Stimulated activated naive B cell treated with anti-CD40 and anti-IgM and Interleukin-4, amounts not matched to agents 10 μg/mL and 1 μg/mL and 100 μg/mL, for 72 hours (primary cell): ENCODE results near the gene CEP85.

ENCODE experiments used
- ATAC-seq, 2 donors: fragments of 150-1000 bp; cut with Tn5 transposase; replicated peaks; 2 replicates each; pipeline ENCODE4 v1.10.0; 2021; ENCODE audit warnings: moderate library complexity in 1 of 2
- DNase-seq: peaks from one replicate; pipeline ENCODE4 v3.0.0; 2021
- H3K27ac Mint-ChIP-seq: one replicate; pipeline ENCODE4 v1.8.0; 2022; ENCODE audit warnings: mild to moderate bottlenecking, mixed read lengths
- H3K27me3 Mint-ChIP-seq, 2 donors: one replicate each; pipeline ENCODE4 v1.8.0; 2022; ENCODE audit warnings: mixed read lengths in 2 of 2
- H3K36me3 Mint-ChIP-seq, 2 donors: one replicate each; pipeline ENCODE4 v1.8.0; 2022; ENCODE audit warnings: mixed read lengths in 2 of 2, mild to moderate bottlenecking in 1 of 2
- H3K4me1 Mint-ChIP-seq, 2 donors: one replicate each; pipeline ENCODE4 v1.8.0; 2022; ENCODE audit warnings: mixed read lengths in 2 of 2, mild to moderate bottlenecking in 1 of 2
- H3K4me3 Mint-ChIP-seq, 2 donors: one replicate each; pipeline ENCODE4 v1.8.0; 2022; ENCODE audit warnings: mild to moderate bottlenecking in 2 of 2, mixed read lengths in 2 of 2, moderate library complexity in 1 of 2
- H3K9me3 Mint-ChIP-seq, 2 donors: one replicate each; pipeline ENCODE4 v1.8.0; 2022; ENCODE audit warnings: mixed read lengths in 2 of 2, mild to moderate bottlenecking in 1 of 2

CEP85 gene

GRCh38 chr1:26278724-26279455 lies 44.9 kb downstream of the CEP85 start:
- H3K4me1 Mint-ChIP-seq, result peaks cover 70 to 80% of the 10 kb centered on the region in 2 donors
- no peaks in the 10 kb centered on the region for H3K9me3 Mint-ChIP-seq
- no peaks in the 10 kb centered on the region for H3K27me3 Mint-ChIP-seq
- ATAC-seq, result peak; percentile 38 to 49
- peak overlapping the region; percentile 89 to 91 for H3K4me3 Mint-ChIP-seq
- DNase-seq, result peak; percentile 61
- H3K36me3 Mint-ChIP-seq, result peaks cover 37 to 72% of the 10 kb centered on the region in 2 donors
- H3K27ac Mint-ChIP-seq, result peak overlapping the region; percentile 96

GRCh38 chr1:26279456-26280332 lies 45.7 kb downstream of the CEP85 start, which contains the start of gene SH3BGRL3:
TSS of gene SH3BGRL3 (plus strand) at chr1:26280086. CDS start at chr1:26280156, 70 bp downstream.
- H3K9me3 Mint-ChIP-seq, result no peaks in the 10 kb centered on the region
- H3K36me3 Mint-ChIP-seq, result peaks cover 37 to 74% of the 10 kb centered on the region in 2 donors
- peaks cover 72 to 86% of the 10 kb centered on the region in 2 donors for H3K4me1 Mint-ChIP-seq
- peak; percentile 62 to 72 for ATAC-seq
- no peaks in the 10 kb centered on the region for H3K27me3 Mint-ChIP-seq
- H3K27ac Mint-ChIP-seq, result peak within 1 kb of the TSS; percentile 96
- peak; percentile 76 for DNase-seq
- H3K4me3 Mint-ChIP-seq, result peak within 1 kb of the TSS; percentile 89 to 91

GRCh38 chr1:26280333-26281042 lies 46.5 kb downstream of the CEP85 start:
- DNase-seq, result no peak
- Mint-ChIP-seq H3K4me3 (peak overlapping the region; percentile 89 to 91), H3K27ac (peak overlapping the region; percentile 96), H3K9me3 (peaks cover 0 to 2% of the 10 kb centered on the region in 2 donors), H3K4me1 (peaks cover 78 to 86% of the 10 kb centered on the region in 2 donors), H3K27me3 (no peaks in the 10 kb centered on the region), H3K36me3 (peaks cover 45 to 79% of the 10 kb centered on the region in 2 donors)
- ATAC-seq, result no peak

- Mint-ChIP-seq H3K27ac (peak overlapping the region; percentile 70), H3K36me3 (peaks cover 45 to 79% of the 10 kb centered on the region in 2 donors), H3K4me1 (peaks cover 73 to 84% of the 10 kb centered on the region in 2 donors), H3K9me3 (peaks cover 0 to 2% of the 10 kb centered on the region in 2 donors), H3K27me3 (no peaks in the 10 kb centered on the region), H3K4me3 (peak overlapping the region; percentile 89 to 91)
- no peak for ATAC-seq
- DNase-seq, result no peak
These were observed 47.3 kb downstream of the CEP85 start for GRCh38 chr1:26281091-26281958.

GRCh38 chr1:26281971-26282370 lies 48.0 kb downstream of the CEP85 start:
- H3K27ac Mint-ChIP-seq, result peak overlapping the region; percentile 47
- ATAC-seq, result no peak

GRCh38 chr1:26282401-26282918 lies 48.5 kb downstream of the CEP85 start:
- ATAC-seq (no peak), DNase-seq (no peak)
- Mint-ChIP-seq H3K27ac (peak overlapping the region; percentile 90), H3K27me3 (no peaks in the 10 kb centered on the region), H3K4me3 (peak overlapping the region in 1 of 2 donors; percentile 30), H3K4me1 (peaks cover 71 to 82% of the 10 kb centered on the region in 2 donors), H3K36me3 (peaks cover 42 to 70% of the 10 kb centered on the region in 2 donors), H3K9me3 (peaks cover 0 to 2% of the 10 kb centered on the region in 2 donors)

More at GRCh38 chr1:26281971-26282370, 48.0 kb downstream of the CEP85 start:
- no peak for DNase-seq
- Mint-ChIP-seq H3K27me3 (no peaks in the 10 kb centered on the region), H3K36me3 (peaks cover 44 to 73% of the 10 kb centered on the region in 2 donors), H3K4me3 (peak overlapping the region; percentile 89 to 91), H3K9me3 (peaks cover 0 to 2% of the 10 kb centered on the region in 2 donors), H3K4me1 (peaks cover 69 to 82% of the 10 kb centered on the region in 2 donors)

GRCh38 chr1:26283279-26283853 lies 49.4 kb downstream of the CEP85 start:
- Mint-ChIP-seq H3K27me3 (no peaks in the 10 kb centered on the region), H3K4me1 (peaks cover 72 to 82% of the 10 kb centered on the region in 2 donors), H3K4me3 (peak overlapping the region; percentile 19 to 32), H3K27ac (peak overlapping the region; percentile 90), H3K9me3 (peaks cover 0 to 2% of the 10 kb centered on the region in 2 donors), H3K36me3 (peaks cover 42 to 61% of the 10 kb centered on the region in 2 donors)
- no peak for DNase-seq
- ATAC-seq, result no peak

- peak overlapping the region; percentile 70 to 73 for H3K4me3 Mint-ChIP-seq
- H3K27ac Mint-ChIP-seq, result peak overlapping the region; percentile 98
- peaks cover 0 to 2% of the 10 kb centered on the region in 2 donors for H3K9me3 Mint-ChIP-seq
- DNase-seq, result no peak
- no peak for ATAC-seq
- peaks cover 38 to 56% of the 10 kb centered on the region in 2 donors for H3K36me3 Mint-ChIP-seq
- H3K27me3 Mint-ChIP-seq, result no peaks in the 10 kb centered on the region
- peaks cover 74 to 82% of the 10 kb centered on the region in 2 donors for H3K4me1 Mint-ChIP-seq
These were observed 50.0 kb downstream of the CEP85 start for GRCh38 chr1:26283871-26284596.

GRCh38 chr1:26284597-26285347 lies 50.8 kb downstream of the CEP85 start:
- DNase-seq, result peak; percentile 86
- H3K4me3 Mint-ChIP-seq, result peak overlapping the region; percentile 70 to 73
- peaks cover 0 to 2% of the 10 kb centered on the region in 2 donors for H3K9me3 Mint-ChIP-seq
- H3K4me1 Mint-ChIP-seq, result peaks cover 78 to 85% of the 10 kb centered on the region in 2 donors
- peak overlapping the region; percentile 98 for H3K27ac Mint-ChIP-seq
- H3K27me3 Mint-ChIP-seq, result no peaks in the 10 kb centered on the region
- peak; percentile 59 to 60 for ATAC-seq
- peaks cover 38 to 53% of the 10 kb centered on the region in 2 donors for H3K36me3 Mint-ChIP-seq

GRCh38 chr1:26285366-26286063 lies 51.5 kb downstream of the CEP85 start:
- ATAC-seq, result no peak
- Mint-ChIP-seq H3K36me3 (peaks cover 36 to 50% of the 10 kb centered on the region in 2 donors), H3K9me3 (peaks cover 0 to 2% of the 10 kb centered on the region in 2 donors), H3K4me1 (peaks cover 86 to 91% of the 10 kb centered on the region in 2 donors), H3K27ac (peak overlapping the region; percentile 98), H3K4me3 (peak overlapping the region; percentile 70 to 73), H3K27me3 (no peaks in the 10 kb centered on the region)
- DNase-seq, result no peak

GRCh38 chr1:26286064-26286416 lies 52.0 kb downstream of the CEP85 start:
- H3K4me1 Mint-ChIP-seq, result peaks cover 89 to 91% of the 10 kb centered on the region in 2 donors
- H3K4me3 Mint-ChIP-seq, result peak overlapping the region in 1 of 2 donors; percentile 15
- H3K9me3 Mint-ChIP-seq, result peaks cover 0 to 2% of the 10 kb centered on the region in 2 donors
- peak overlapping the region; percentile 98 for H3K27ac Mint-ChIP-seq
- H3K36me3 Mint-ChIP-seq, result peaks cover 32 to 46% of the 10 kb centered on the region in 2 donors
- no peaks in the 10 kb centered on the region for H3K27me3 Mint-ChIP-seq
- no peak for ATAC-seq
- no peak for DNase-seq
